Hepatocyte (in vitro differentiated cells): ENCODE data around the gene KRT14. TPM values are rescaled to one million over a fixed set of nuclear protein-coding genes. Genes with fewer than 3 reads are reported as not detected.
"Not testable (repeated sequence)": the region's sequence is repeated elsewhere in the genome, so short reads cannot be mapped to it uniquely, and the experiment has no call there.

ENCODE experiments used
- DNase-seq: peaks from one replicate; pipeline ENCODE4 v3.0.0-alpha.2; 2016; ENCODE audit warnings: low spot score
- H2AFZ ChIP-seq: fragments of 200-600 bp; sonication (generic); 2 replicates; pipeline ENCODE4 v1.6.0; 2016; ENCODE audit warnings: antibody characterized with exemption, mild to moderate bottlenecking
- H3K27ac ChIP-seq: fragments of 200-600 bp; sonication (generic); 2 replicates; pipeline ENCODE4 v1.5.1; 2016; ENCODE audit warnings: mild to moderate bottlenecking
- H3K27me3 ChIP-seq: fragments of 200-600 bp; sonication (generic); 2 replicates; pipeline ENCODE4 v1.6.1; 2016
- H3K36me3 ChIP-seq: fragments of 200-600 bp; sonication (generic); replicated peaks from 2 replicates; pipeline ENCODE4 v1.5.1; 2016; ENCODE audit warnings: low read depth; ENCODE audit not compliant: insufficient read depth
- H3K4me1 ChIP-seq: fragments of 200-600 bp; sonication (generic); 2 replicates; pipeline ENCODE4 v1.5.1; 2016; ENCODE audit warnings: mild to moderate bottlenecking, moderate library complexity; ENCODE audit not compliant: insufficient read depth
- H3K4me2 ChIP-seq: fragments of 200-600 bp; sonication (generic); 2 replicates; pipeline ENCODE4 v1.6.0; 2016
- H3K4me3 ChIP-seq: fragments of 200-600 bp; sonication (generic); 2 replicates; pipeline ENCODE4 v1.5.1; 2016; ENCODE audit warnings: mild to moderate bottlenecking
- H3K79me2 ChIP-seq: fragments of 200-600 bp; sonication (generic); 2 replicates; pipeline ENCODE4 v1.6.0; 2017; ENCODE audit warnings: mild to moderate bottlenecking
- H3K9me2 ChIP-seq: fragments of 200-600 bp; sonication (generic); replicated peaks from 2 replicates; pipeline ENCODE4 v1.6.0; 2017; ENCODE audit warnings: mild to moderate bottlenecking; ENCODE audit not compliant: insufficient read depth
- H3K9me3 ChIP-seq: fragments of 200-600 bp; sonication (generic); 2 replicates; pipeline ENCODE4 v1.5.1; 2016; ENCODE audit warnings: low read depth, mild to moderate bottlenecking
- H4K20me1 ChIP-seq: fragments of 200-600 bp; sonication (generic); 2 replicates; pipeline ENCODE4 v1.6.0; 2016; ENCODE audit warnings: mild to moderate bottlenecking; ENCODE audit not compliant: insufficient read depth, poor library complexity, severe bottlenecking
- CTCF ChIP-seq: fragments of 200-600 bp; sonication (generic); IDR thresholded peaks from 2 replicates; pipeline ENCODE4 v1.5.1; 2016; ENCODE audit warnings: antibody characterized with exemption, mild to moderate bottlenecking; ENCODE audit not compliant: poor library complexity
- EZH2 ChIP-seq: fragments of 200-600 bp; sonication (generic); IDR thresholded peaks from 2 replicates; pipeline ENCODE4 v1.6.1; 2016; ENCODE audit warnings: antibody characterized with exemption, mild to moderate bottlenecking, borderline replicate concordance
- EZH2phosphoT487 ChIP-seq: fragments of 200-600 bp; sonication (generic); IDR thresholded peaks from one replicate; pipeline ENCODE4 v1.6.1; 2018; ENCODE audit warnings: antibody characterized with exemption, mild to moderate bottlenecking, low read depth, moderate library complexity; ENCODE audit not compliant: unreplicated experiment, severe bottlenecking
- WGBS: methylation state at CpG from one replicate; pipeline ENCODE4 v1.1.6; 2016; ENCODE audit warnings: low lambda C conversion rate; ENCODE audit errors: missing lambda C conversion rate; 5-methylcytosine and 5-hydroxymethylcytosine counted together
- polyA plus RNA-seq: library from polyadenylated mRNA; unstranded; fragments of >200 nt; fragmentation: Nextera tagmentation; extraction: Ambion mirVana; gene quantifications from 2 replicates; pipeline ENCODE4 v1.2.1, GENCODE V29; 2016
- total RNA-seq: library from RNA; depleted of rRNA; stranded (reverse); fragments of >200 nt; gene quantifications from 2 replicates; pipeline ENCODE4 v1.2.3, GENCODE V29; 2014

Gene KRT14
- total and polyA plus RNA-seq, 2 experiments from 2014 or later: 0.33 to 1.9 TPM

- Histone ChIP-seq H2AFZ (no peak overlapping the region), H3K9me2 (no peaks in the 10 kb centered on the region), H3K4me1 (no peaks in the 10 kb centered on the region), H3K9me3 (no peaks in the 10 kb centered on the region), H3K27me3 (no peaks in the 10 kb centered on the region), H4K20me1 (no peaks in the 10 kb centered on the region), H3K79me2 (no peaks in the 10 kb centered on the region), H3K36me3 (no peaks in the 10 kb centered on the region), H3K27ac (no peak overlapping the region), H3K4me2 (no peak overlapping the region), H3K4me3 (no peak overlapping the region)
- DNase-seq: no peak
- no peak for TF ChIP-seq CTCF
- no peak for TF ChIP-seq EZH2
- no peak for TF ChIP-seq EZH2phosphoT487
- 93% methylated on average over 25 of the region's 25 CpGs for WGBS
These were observed 24.4 kb upstream of the KRT14 start for GRCh38 chr17:41610965-41611640.

- H3K4me1 ChIP-seq, H3K4me2 ChIP-seq, DNase-seq, H3K27me3 ChIP-seq, H3K27ac ChIP-seq, H3K79me2 ChIP-seq, H3K4me3 ChIP-seq, H3K9me2 ChIP-seq, H3K36me3 ChIP-seq, H2AFZ ChIP-seq, H4K20me1 ChIP-seq, H3K9me3 ChIP-seq: not testable (repeated sequence)
- WGBS: 25% methylated on average over 10 of the region's 10 CpGs
- TF ChIP-seq CTCF: peak; percentile 32
These were observed 23.4 kb upstream of the KRT14 start for GRCh38 chr17:41610061-41610517.

GRCh38 chr17:41606930-41607329, 20.2 kb upstream of the KRT14 start:
- H3K27ac ChIP-seq, H3K79me2 ChIP-seq, H3K27me3 ChIP-seq, H3K4me3 ChIP-seq, DNase-seq, H3K9me3 ChIP-seq, H3K4me2 ChIP-seq, H4K20me1 ChIP-seq, H3K36me3 ChIP-seq, H3K9me2 ChIP-seq, H2AFZ ChIP-seq: not testable (repeated sequence)
- WGBS: 76% methylated on average over 4 of the region's 4 CpGs
- peaks cover 10% of the 10 kb centered on the region for H3K4me1 ChIP-seq

- Histone ChIP-seq H3K27me3 (no peaks in the 10 kb centered on the region), H2AFZ (no peak overlapping the region), H3K27ac (peak overlapping the region; percentile 11), H4K20me1 (no peaks in the 10 kb centered on the region), H3K4me1 (peaks cover 10% of the 10 kb centered on the region), H3K79me2 (no peaks in the 10 kb centered on the region), H3K36me3 (no peaks in the 10 kb centered on the region), H3K4me2 (peak overlapping the region; percentile 36), H3K9me3 (no peaks in the 10 kb centered on the region), H3K4me3 (no peak overlapping the region), H3K9me2 (no peaks in the 10 kb centered on the region)
- TF ChIP-seq EZH2 (no peak), EZH2phosphoT487 (no peak), CTCF (no peak)
- DNase-seq: no peak
- WGBS: 46% methylated on average over 2 of the region's 2 CpGs
These were observed 15.8 kb upstream of the KRT14 start for GRCh38 chr17:41602524-41602923.
